Measurements from ENCODE around the gene ALDH3A1.

GRCh38 chr17:19763416-19763815 is 15.3 kb upstream of the ALDH3A1 start:
- TF ChIP-seq, protein P1, sequence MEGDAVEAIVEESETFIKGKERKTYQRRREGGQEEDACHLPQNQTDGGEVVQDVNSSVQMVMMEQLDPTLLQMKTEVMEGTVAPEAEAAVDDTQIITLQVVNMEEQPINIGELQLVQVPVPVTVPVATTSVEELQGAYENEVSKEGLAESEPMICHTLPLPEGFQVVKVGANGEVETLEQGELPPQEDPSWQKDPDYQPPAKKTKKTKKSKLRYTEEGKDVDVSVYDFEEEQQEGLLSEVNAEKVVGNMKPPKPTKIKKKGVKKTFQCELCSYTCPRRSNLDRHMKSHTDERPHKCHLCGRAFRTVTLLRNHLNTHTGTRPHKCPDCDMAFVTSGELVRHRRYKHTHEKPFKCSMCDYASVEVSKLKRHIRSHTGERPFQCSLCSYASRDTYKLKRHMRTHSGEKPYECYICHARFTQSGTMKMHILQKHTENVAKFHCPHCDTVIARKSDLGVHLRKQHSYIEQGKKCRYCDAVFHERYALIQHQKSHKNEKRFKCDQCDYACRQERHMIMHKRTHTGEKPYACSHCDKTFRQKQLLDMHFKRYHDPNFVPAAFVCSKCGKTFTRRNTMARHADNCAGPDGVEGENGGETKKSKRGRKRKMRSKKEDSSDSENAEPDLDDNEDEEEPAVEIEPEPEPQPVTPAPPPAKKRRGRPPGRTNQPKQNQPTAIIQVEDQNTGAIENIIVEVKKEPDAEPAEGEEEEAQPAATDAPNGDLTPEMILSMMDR (IDR thresholded peaks at IDR 0.05; ENCODE audit: low read depth, low read length, poor library complexity, severe bottlenecking) = no peak
- TF ChIP-seq EZH2phosphoT487 (IDR thresholded peaks at IDR 0.05; ENCODE audit: borderline replicate concordance, low read length) = no peak
